HepG2 (cell line): ENCODE measurements around the gene C16orf87. TPM values are rescaled to one million over a fixed set of nuclear protein-coding genes. Genes with fewer than 3 reads are reported as not detected.

Source experiments
- ARID3A ChIP-seq: IDR thresholded peaks from 2 replicates; pipeline ENCODE4 v1.6.1; 2012; ENCODE audit warnings: low read depth, low read length, improper control_type of control experiment
- CSRNP2 ChIP-seq: sonication (generic); formaldehyde crosslinking; conservative IDR thresholded peaks from 2 replicates; pipeline ENCODE4 v1.8.0; 2022; ENCODE audit warnings: low read depth, missing genetic modification reagents
- CTCF ChIP-seq: sonication (generic); formaldehyde crosslinking; IDR thresholded peaks from 2 replicates; pipeline ENCODE4 v1.5.0; 2020; ENCODE audit warnings: mild to moderate bottlenecking, missing genetic modification reagents, moderate library complexity
- PHB2 ChIP-seq: fragments of 450-650 bp; IDR thresholded peaks from 2 replicates; pipeline ENCODE4 v1.6.1; 2018; ENCODE audit not compliant: partially characterized antibody
- PHF20 ChIP-seq: sonication (generic); formaldehyde crosslinking; IDR thresholded peaks from 2 replicates; pipeline ENCODE4 v1.5.0; 2020; ENCODE audit warnings: mild to moderate bottlenecking, missing genetic modification reagents
- STAG1 ChIP-seq: sonication (generic); formaldehyde crosslinking; IDR thresholded peaks from 2 replicates; pipeline ENCODE4 v1.4.0; 2020; ENCODE audit warnings: missing genetic modification reagents
- TAF1 ChIP-seq: sonication (generic); formaldehyde crosslinking; IDR thresholded peaks from 2 replicates; pipeline ENCODE4 v1.4.0; 2020; ENCODE audit warnings: missing genetic modification reagents
- TIGD3 ChIP-seq: sonication (generic); formaldehyde crosslinking; IDR thresholded peaks from 2 replicates; pipeline ENCODE4 v1.5.1; 2020; ENCODE audit warnings: mild to moderate bottlenecking, missing genetic modification reagents, borderline replicate concordance
- ZBTB34 ChIP-seq: sonication (generic); formaldehyde crosslinking; IDR thresholded peaks from 2 replicates; pipeline ENCODE4 v1.8.0; 2022; ENCODE audit warnings: mild to moderate bottlenecking, missing genetic modification reagents
- polyA plus RNA-seq, 8 experiments: library from polyadenylated mRNA; depleted of rRNA in 3 of 8; stranded (reverse) in 7 of 8; unstranded in 1 of 8; fragments of >200 nt; fragmentation: Illumina TruSeq in 4 of 8; extraction: Trizol in 4 of 8; gene quantifications; 2 replicates each; pipeline versions ENCODE4 v1.2.1 to v1.2.3, GENCODE V29; 2011 to 2016; ENCODE audit warnings: low read depth in 4 of 8, missing spikeins in 1 of 8, mixed read lengths in 1 of 8; ENCODE audit not compliant: insufficient read depth in 1 of 8
- total RNA-seq, 5 experiments: library from RNA; depleted of rRNA; stranded (reverse); fragments of >200 nt; fragmentation: Illumina TruSeq; extraction: Trizol; gene quantifications; 2 replicates each; pipeline ENCODE4 v1.2.3, GENCODE V29; 2016; ENCODE audit warnings: low read depth in 1 of 5
- TF ChIP-seq, protein P1 (sequence below): sonication (generic); IDR thresholded peaks from 2 replicates; pipeline ENCODE4 v1.6.1; 2016; ENCODE audit warnings: low read depth, borderline replicate concordance
- TF ChIP-seq, protein P2 (sequence below): sonication (generic); formaldehyde crosslinking; IDR thresholded peaks from 2 replicates; pipeline ENCODE4 v1.5.0; 2020; ENCODE audit warnings: mild to moderate bottlenecking, low read depth, missing genetic modification reagents, borderline replicate concordance

Gene C16orf87
- total and polyA plus RNA-seq, 2 of the 13 experiments (the other 11 are each of a cell fraction or from before 2014, with no cell fraction given): 8.6 to 19.5 TPM

- no peak for TF ChIP-seq TIGD3 (CRISPR knock-in tag)
- TF ChIP-seq PHF20: no peak
- TF ChIP-seq, protein P1, sequence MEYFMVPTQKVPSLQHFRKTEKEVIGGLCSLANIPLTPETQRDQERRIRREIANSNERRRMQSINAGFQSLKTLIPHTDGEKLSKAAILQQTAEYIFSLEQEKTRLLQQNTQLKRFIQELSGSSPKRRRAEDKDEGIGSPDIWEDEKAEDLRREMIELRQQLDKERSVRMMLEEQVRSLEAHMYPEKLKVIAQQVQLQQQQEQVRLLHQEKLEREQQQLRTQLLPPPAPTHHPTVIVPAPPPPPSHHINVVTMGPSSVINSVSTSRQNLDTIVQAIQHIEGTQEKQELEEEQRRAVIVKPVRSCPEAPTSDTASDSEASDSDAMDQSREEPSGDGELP: no peak
- TF ChIP-seq ARID3A: no peak
- no peak for TF ChIP-seq CSRNP2
- no peak for TF ChIP-seq PHB2
- peak; percentile 24; the same call in 1 of the 2 replicates for TF ChIP-seq CTCF (CRISPR knock-in tag)
- 0 out of 2 replicates have a peak, but pooled peaks have one; percentile 20 for TF ChIP-seq STAG1
- TF ChIP-seq, protein P2, sequence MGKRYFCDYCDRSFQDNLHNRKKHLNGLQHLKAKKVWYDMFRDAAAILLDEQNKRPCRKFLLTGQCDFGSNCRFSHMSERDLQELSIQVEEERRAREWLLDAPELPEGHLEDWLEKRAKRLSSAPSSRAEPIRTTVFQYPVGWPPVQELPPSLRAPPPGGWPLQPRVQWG (CRISPR knock-in tag): no peak
- TF ChIP-seq ZBTB34: no peak
- TF ChIP-seq TAF1 (CRISPR knock-in tag): no peak
Observed at GRCh38 chr16:46768809-46769208, 62.2 kb downstream of the C16orf87 start (continued).
